ENCODE results near the gene LDLRAD4. TPM values are rescaled to one million over a fixed set of nuclear protein-coding genes. Genes with fewer than 3 reads are reported as not detected.

LDLRAD4 gene
- total RNA-seq, 1 donor from 2014 or later, result 1.4 TPM

GRCh38 chr18:13395577-13395976 is 177.0 kb downstream of the LDLRAD4 start:
- peaks cover 3% of the 10 kb centered on the region for H3K27me3 Mint-ChIP-seq (ENCODE audit: low read depth)
- H3K27ac Mint-ChIP-seq (ENCODE audit: unreplicated experiment), result no peak overlapping the region

GRCh38 chr18:13397504-13398163 is 179.1 kb downstream of the LDLRAD4 start:
- Mint-ChIP-seq H3K4me1 (peaks cover 5% of the 10 kb centered on the region), H3K36me3 (ENCODE audit: low read depth) (no peaks in the 10 kb centered on the region), H3K4me3 (no peak overlapping the region), H3K27ac (ENCODE audit: unreplicated experiment) (no peak overlapping the region), H3K27me3 (ENCODE audit: low read depth) (peaks cover 3% of the 10 kb centered on the region), H3K9me3 (no peaks in the 10 kb centered on the region)
- DNase-seq (ENCODE audit: low read depth, low spot score), result no peak
- TF ChIP-seq CTCF (conservative IDR thresholded peaks at IDR 0.05), result no peak

More at GRCh38 chr18:13395577-13395976, 177.0 kb downstream of the LDLRAD4 start:
- H3K4me3 Mint-ChIP-seq, result no peak overlapping the region
- H3K4me1 Mint-ChIP-seq, result peaks cover 5% of the 10 kb centered on the region
- DNase-seq (ENCODE audit: low read depth, low spot score), result no peak
- H3K9me3 Mint-ChIP-seq, result no peaks in the 10 kb centered on the region
- no peak for TF ChIP-seq CTCF (conservative IDR thresholded peaks at IDR 0.05)
- no peaks in the 10 kb centered on the region for H3K36me3 Mint-ChIP-seq (ENCODE audit: low read depth)

- Mint-ChIP-seq H3K27ac (ENCODE audit: unreplicated experiment) (no peak overlapping the region), H3K27me3 (ENCODE audit: low read depth) (peaks cover 1% of the 10 kb centered on the region), H3K4me3 (no peak overlapping the region), H3K4me1 (peaks cover 3% of the 10 kb centered on the region), H3K9me3 (no peaks in the 10 kb centered on the region), H3K36me3 (ENCODE audit: low read depth) (no peaks in the 10 kb centered on the region)
- no peak for DNase-seq (ENCODE audit: low read depth, low spot score)
- no peak for TF ChIP-seq CTCF (conservative IDR thresholded peaks at IDR 0.05)
Observed at GRCh38 chr18:13398631-13399030, 180.1 kb downstream of the LDLRAD4 start.

GRCh38 chr18:13399511-13399910 is 181.0 kb downstream of the LDLRAD4 start:
- no peak for DNase-seq (ENCODE audit: low read depth, low spot score)
- Mint-ChIP-seq H3K9me3 (no peaks in the 10 kb centered on the region), H3K4me1 (no peaks in the 10 kb centered on the region), H3K27ac (ENCODE audit: unreplicated experiment) (no peak overlapping the region), H3K4me3 (no peak overlapping the region), H3K27me3 (ENCODE audit: low read depth) (no peaks in the 10 kb centered on the region), H3K36me3 (ENCODE audit: low read depth) (no peaks in the 10 kb centered on the region)
- TF ChIP-seq CTCF (conservative IDR thresholded peaks at IDR 0.05), result no peak

- DNase-seq (ENCODE audit: low read depth, low spot score), result no peak
- Mint-ChIP-seq H3K36me3 (ENCODE audit: low read depth) (no peaks in the 10 kb centered on the region), H3K4me3 (no peak overlapping the region), H3K27me3 (ENCODE audit: low read depth) (no peaks in the 10 kb centered on the region), H3K27ac (ENCODE audit: unreplicated experiment) (no peak overlapping the region), H3K4me1 (no peaks in the 10 kb centered on the region), H3K9me3 (no peaks in the 10 kb centered on the region)
- no peak for TF ChIP-seq CTCF (conservative IDR thresholded peaks at IDR 0.05)
Observed at GRCh38 chr18:13400636-13401315, 182.2 kb downstream of the LDLRAD4 start.

Data from neural crest cell (in vitro differentiated cells).